ENCODE data around the gene CDH2.

DNA sequence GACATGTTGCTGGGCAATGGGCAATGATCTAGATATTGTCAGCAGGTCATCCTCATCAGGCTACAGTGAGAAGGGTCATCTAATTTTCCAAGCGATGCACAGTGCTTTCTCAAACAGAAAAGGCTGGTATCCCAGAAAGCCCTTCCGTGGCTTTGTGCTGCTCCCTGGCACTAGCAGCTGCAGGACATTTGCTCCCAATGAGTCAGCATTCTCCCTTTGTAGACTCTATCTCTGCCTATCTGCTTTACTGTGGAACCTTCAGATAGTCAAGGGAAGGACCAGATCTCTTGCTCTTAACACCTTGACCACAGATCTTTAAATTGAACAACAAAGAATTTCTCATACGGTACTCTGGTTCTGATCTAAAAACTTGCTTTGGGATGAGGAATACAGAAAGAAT, 101.4 kb downstream of the CDH2 start:
- TF ChIP-seq CTCF (IDR thresholded peaks at IDR 0.05; ENCODE audit: insufficient read depth, low read length, poor library complexity, severe bottlenecking): no peak
- TF ChIP-seq EZH2phosphoT487 (conservative IDR thresholded peaks at IDR 0.05; ENCODE audit: low read length): no peak
